SK-N-SH (cell line): ENCODE data around the gene PCSK5. TPM values are rescaled to one million over a fixed set of nuclear protein-coding genes. Genes with fewer than 3 reads are reported as not detected.

Source experiments
- CTCF ChIA-PET: fragments of 300-600, 350-600 bp; formaldehyde crosslinking; extraction: SDS; loops from one replicate; lab custom pipeline; 2021; lab: Yijun Ruan, JAX
- POLR2A ChIA-PET: fragments of 350-600 bp; sonication (Branson Sonifier 250); formaldehyde crosslinking; extraction: SDS; loops from one replicate; lab custom pipeline; 2020; ENCODE audit warnings: antibody characterized with exemption, inconsistent platforms; lab: Yijun Ruan, JAX
- DNase-seq: peaks from one replicate; pipeline ENCODE4 v3.0.0; 2012
- H2AFZ ChIP-seq: fragments of 200-600 bp; sonication (generic); 2 replicates; pipeline ENCODE4 v1.8.1; 2016; ENCODE audit warnings: antibody characterized with exemption, mild to moderate bottlenecking, low read depth
- H3F3A ChIP-seq: fragments of 200-600 bp; sonication (generic); replicated peaks from 2 replicates; pipeline ENCODE3; 2016; ENCODE audit warnings: antibody characterized with exemption, mild to moderate bottlenecking; ENCODE audit not compliant: insufficient read depth
- H3K27ac ChIP-seq, 2 experiments: fragments of 200-500 bp in 1 of 2; fragments of 200-600 bp in 1 of 2; sonication (Bioruptor generic) in 1 of 2; sonication (generic), shearing (Covaris generic) in 1 of 2; 2 replicates each; pipeline versions ENCODE4 v1.5.1 to v1.6.1; 2014 to 2016; ENCODE audit warnings: low read depth in 2 of 2, inconsistent platforms in 1 of 2, low read length in 1 of 2, mild to moderate bottlenecking in 1 of 2, mixed read lengths in 1 of 2
- H3K27me3 ChIP-seq: fragments of 200-600 bp; sonication (generic), shearing (Covaris generic); 2 replicates; pipeline ENCODE4 v1.6.1; 2016; ENCODE audit warnings: mixed run types; ENCODE audit not compliant: insufficient read depth
- H3K36me3 ChIP-seq, 2 experiments: fragments of 200-500 bp in 1 of 2; fragments of 200-600 bp in 1 of 2; sonication (Bioruptor generic) in 1 of 2; sonication (generic) in 1 of 2; replicated peaks in 1 of 2; 2 replicates each; pipeline versions ENCODE3 to v1.5.1; 2014 to 2016; ENCODE audit warnings: low read length in 1 of 2, mild to moderate bottlenecking in 1 of 2; ENCODE audit not compliant: insufficient read depth in 2 of 2, control insufficient read depth in 1 of 2
- H3K4me1 ChIP-seq, 2 experiments: fragments of 200-500 bp in 1 of 2; fragments of 200-600 bp in 1 of 2; sonication (Bioruptor generic) in 1 of 2; sonication (generic), shearing (Covaris generic) in 1 of 2; 2 replicates each; pipeline versions ENCODE4 v1.5.1 to v1.6.1; 2014 to 2016; ENCODE audit warnings: low read depth in 1 of 2, low read length in 1 of 2, mixed run types in 1 of 2; ENCODE audit not compliant: insufficient read depth in 2 of 2, control insufficient read depth in 1 of 2
- H3K4me2 ChIP-seq: fragments of 200-600 bp; sonication (generic), shearing (Covaris generic); 2 replicates; pipeline ENCODE4 v1.6.1; 2017; ENCODE audit warnings: mixed run types
- H3K4me3 ChIP-seq, 2 experiments: fragments of 200-500 bp in 1 of 2; fragments of 200-600 bp in 1 of 2; sonication (Bioruptor generic) in 1 of 2; sonication (generic), shearing (Covaris generic) in 1 of 2; 2 replicates each; pipeline versions ENCODE4 v1.5.1 to v1.8.1; 2014 to 2016; ENCODE audit warnings: low read depth in 2 of 2, inconsistent platforms in 1 of 2, low read length in 1 of 2, mild to moderate bottlenecking in 1 of 2, mixed read lengths in 1 of 2, moderate library complexity in 1 of 2
- H3K79me2 ChIP-seq: fragments of 200-600 bp; sonication (generic); 2 replicates; pipeline ENCODE4 v1.8.1; 2017; ENCODE audit warnings: mild to moderate bottlenecking; ENCODE audit not compliant: insufficient read depth
- H3K9ac ChIP-seq: fragments of 200-600 bp; sonication (generic); 2 replicates; pipeline ENCODE4 v1.6.1; 2017; ENCODE audit warnings: mixed run types
- H3K9me2 ChIP-seq: fragments of 200-600 bp; sonication (generic); 2 replicates; pipeline ENCODE4 v1.6.1; 2017; ENCODE audit warnings: mixed run types
- H3K9me3 ChIP-seq: fragments of 200-600 bp; sonication (generic); 2 replicates; pipeline ENCODE4 v1.6.1; 2017; ENCODE audit warnings: mixed run types, mild to moderate bottlenecking, moderate library complexity
- H4K20me1 ChIP-seq: fragments of 200-600 bp; sonication (generic); 2 replicates; pipeline ENCODE4 v1.6.1; 2017; ENCODE audit warnings: mild to moderate bottlenecking, mixed run types; ENCODE audit not compliant: insufficient read depth
- EP300 ChIP-seq, 2 experiments: IDR thresholded peaks; 2 replicates each; pipeline versions ENCODE4 v1.4.0 to v1.6.1; 2012; ENCODE audit warnings: borderline replicate concordance in 1 of 2, low read depth in 1 of 2, low read length in 1 of 2
- FOSL2 ChIP-seq: IDR thresholded peaks from 2 replicates; pipeline ENCODE4 v1.4.0; 2012; ENCODE audit warnings: low read depth, mild to moderate bottlenecking, moderate library complexity, borderline replicate concordance
- FOXJ3 ChIP-seq: sonication (generic); formaldehyde crosslinking; IDR thresholded peaks from 2 replicates; pipeline ENCODE4 v1.5.1; 2020; ENCODE audit warnings: mild to moderate bottlenecking, missing genetic modification reagents
- FOXM1 ChIP-seq: IDR thresholded peaks from 2 replicates; pipeline ENCODE4 v1.4.0; 2012; ENCODE audit warnings: low read depth, mild to moderate bottlenecking
- GABPA ChIP-seq: IDR thresholded peaks from 2 replicates; pipeline ENCODE4 v1.4.0; 2012; ENCODE audit warnings: low read depth, mild to moderate bottlenecking
- MEF2A ChIP-seq: IDR thresholded peaks from 2 replicates; pipeline ENCODE4 v1.4.0; 2012; ENCODE audit warnings: low read depth, borderline replicate concordance
- NRF1 ChIP-seq: IDR thresholded peaks from 2 replicates; pipeline ENCODE4 v1.6.1; 2012; ENCODE audit warnings: low read depth, mild to moderate bottlenecking, low read length
- POLR2AphosphoS5 ChIP-seq: IDR thresholded peaks from 2 replicates; pipeline ENCODE4 v1.6.1; 2012; ENCODE audit warnings: low read depth, low read length
- RCOR1 ChIP-seq: fragments of 150-350 bp; IDR thresholded peaks from 2 replicates; pipeline ENCODE4 v1.6.1; 2017; ENCODE audit warnings: antibody characterized with exemption, low read length
- RXRA ChIP-seq: IDR thresholded peaks from 2 replicates; pipeline ENCODE4 v1.4.0; 2012; ENCODE audit warnings: low read depth, mild to moderate bottlenecking, borderline replicate concordance
- SIN3A ChIP-seq: IDR thresholded peaks from 2 replicates; pipeline ENCODE4 v1.6.1; 2012; ENCODE audit warnings: low read depth, mild to moderate bottlenecking, low read length, moderate library complexity, borderline replicate concordance
- TAF1 ChIP-seq: IDR thresholded peaks from 2 replicates; pipeline ENCODE4 v1.6.1; 2012; ENCODE audit warnings: low read depth, mild to moderate bottlenecking, low read length, moderate library complexity, borderline replicate concordance
- TCF12 ChIP-seq: IDR thresholded peaks from 2 replicates; pipeline ENCODE4 v1.4.0; 2012
- TEAD4 ChIP-seq: IDR thresholded peaks from 2 replicates; pipeline ENCODE4 v1.4.0; 2012; ENCODE audit warnings: mild to moderate bottlenecking, borderline replicate concordance; ENCODE audit not compliant: insufficient read depth
- YY1 ChIP-seq: IDR thresholded peaks from 2 replicates; pipeline ENCODE4 v1.4.0; 2012; ENCODE audit warnings: low read depth, mild to moderate bottlenecking
- WGBS: methylation state at CpG from one replicate; pipeline ENCODE4 v1.1.6; 2017; ENCODE audit warnings: low lambda C conversion rate; 5-methylcytosine and 5-hydroxymethylcytosine counted together
- polyA plus RNA-seq, 3 experiments: library from polyadenylated mRNA; depleted of rRNA; stranded (reverse); fragments of >200 nt; gene quantifications; 2 replicates each; pipeline ENCODE4 v1.2.3, GENCODE V29; 2012
- TF ChIP-seq, protein P1 (sequence below): IDR thresholded peaks from 2 replicates; pipeline ENCODE4; 2012
- TF ChIP-seq, protein P2 (sequence below): IDR thresholded peaks from 2 replicates; pipeline ENCODE4 v1.4.0; 2012; ENCODE audit warnings: low read depth, borderline replicate concordance
- TF ChIP-seq, protein P3 (sequence below): fragments of 200-600 bp; sonication (generic); IDR thresholded peaks from 2 replicates; pipeline ENCODE4 v1.6.1; 2017; ENCODE audit warnings: antibody characterized with exemption, mild to moderate bottlenecking, moderate library complexity
- TF ChIP-seq, protein P4 (sequence below): fragments of 150-350 bp; IDR thresholded peaks from 2 replicates; pipeline ENCODE4 v1.6.1; 2017; ENCODE audit warnings: antibody characterized with exemption, low read length, low read depth, borderline replicate concordance
- TF ChIP-seq, protein P5 (sequence below): fragments of 150-350 bp; IDR thresholded peaks from 2 replicates; pipeline ENCODE4 v1.6.1; 2016; ENCODE audit warnings: mild to moderate bottlenecking, low read depth, low read length

PCSK5 gene
- polyA plus RNA-seq, 1 of the 3 experiments (the other 2 are of a cell fraction): 0.08 TPM

DNA sequence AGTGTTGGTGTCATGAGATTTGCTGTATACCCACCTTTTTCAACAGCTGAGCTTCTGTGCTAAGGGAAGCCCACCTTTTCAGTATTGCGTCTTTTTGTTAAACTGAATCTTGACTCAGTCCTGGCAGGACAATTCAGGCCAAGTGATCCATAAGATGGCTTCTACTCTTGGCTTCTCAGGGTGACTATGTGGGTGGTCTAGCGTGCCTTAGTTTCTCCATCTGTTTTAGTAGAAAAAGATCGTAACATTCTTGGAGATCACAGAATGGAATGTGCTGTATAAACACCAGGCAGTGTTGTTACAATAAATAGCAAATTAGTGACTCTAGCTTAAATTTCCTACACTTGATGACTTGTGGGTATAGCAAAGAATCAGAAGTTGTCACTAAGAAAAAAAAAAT lies 66.6 kb downstream of the PCSK5 start (continued):
- no peak for TF ChIP-seq SIN3A
- TF ChIP-seq, protein P1, sequence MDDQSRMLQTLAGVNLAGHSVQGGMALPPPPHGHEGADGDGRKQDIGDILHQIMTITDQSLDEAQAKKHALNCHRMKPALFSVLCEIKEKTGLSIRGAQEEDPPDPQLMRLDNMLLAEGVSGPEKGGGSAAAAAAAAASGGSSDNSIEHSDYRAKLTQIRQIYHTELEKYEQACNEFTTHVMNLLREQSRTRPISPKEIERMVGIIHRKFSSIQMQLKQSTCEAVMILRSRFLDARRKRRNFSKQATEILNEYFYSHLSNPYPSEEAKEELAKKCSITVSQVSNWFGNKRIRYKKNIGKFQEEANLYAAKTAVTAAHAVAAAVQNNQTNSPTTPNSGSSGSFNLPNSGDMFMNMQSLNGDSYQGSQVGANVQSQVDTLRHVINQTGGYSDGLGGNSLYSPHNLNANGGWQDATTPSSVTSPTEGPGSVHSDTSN: no peak
- TF ChIP-seq TCF12: no peak
- no peak for TF ChIP-seq EP300 (IDR thresholded peaks at IDR 0.05; ENCODE audit: borderline replicate concordance in 1 of 2, low read depth in 1 of 2, low read length in 1 of 2)
- TF ChIP-seq, protein P2, sequence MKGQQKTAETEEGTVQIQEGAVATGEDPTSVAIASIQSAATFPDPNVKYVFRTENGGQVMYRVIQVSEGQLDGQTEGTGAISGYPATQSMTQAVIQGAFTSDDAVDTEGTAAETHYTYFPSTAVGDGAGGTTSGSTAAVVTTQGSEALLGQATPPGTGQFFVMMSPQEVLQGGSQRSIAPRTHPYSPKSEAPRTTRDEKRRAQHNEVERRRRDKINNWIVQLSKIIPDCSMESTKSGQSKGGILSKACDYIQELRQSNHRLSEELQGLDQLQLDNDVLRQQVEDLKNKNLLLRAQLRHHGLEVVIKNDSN: no peak
- TF ChIP-seq MEF2A: no peak
- TF ChIP-seq, protein P3, sequence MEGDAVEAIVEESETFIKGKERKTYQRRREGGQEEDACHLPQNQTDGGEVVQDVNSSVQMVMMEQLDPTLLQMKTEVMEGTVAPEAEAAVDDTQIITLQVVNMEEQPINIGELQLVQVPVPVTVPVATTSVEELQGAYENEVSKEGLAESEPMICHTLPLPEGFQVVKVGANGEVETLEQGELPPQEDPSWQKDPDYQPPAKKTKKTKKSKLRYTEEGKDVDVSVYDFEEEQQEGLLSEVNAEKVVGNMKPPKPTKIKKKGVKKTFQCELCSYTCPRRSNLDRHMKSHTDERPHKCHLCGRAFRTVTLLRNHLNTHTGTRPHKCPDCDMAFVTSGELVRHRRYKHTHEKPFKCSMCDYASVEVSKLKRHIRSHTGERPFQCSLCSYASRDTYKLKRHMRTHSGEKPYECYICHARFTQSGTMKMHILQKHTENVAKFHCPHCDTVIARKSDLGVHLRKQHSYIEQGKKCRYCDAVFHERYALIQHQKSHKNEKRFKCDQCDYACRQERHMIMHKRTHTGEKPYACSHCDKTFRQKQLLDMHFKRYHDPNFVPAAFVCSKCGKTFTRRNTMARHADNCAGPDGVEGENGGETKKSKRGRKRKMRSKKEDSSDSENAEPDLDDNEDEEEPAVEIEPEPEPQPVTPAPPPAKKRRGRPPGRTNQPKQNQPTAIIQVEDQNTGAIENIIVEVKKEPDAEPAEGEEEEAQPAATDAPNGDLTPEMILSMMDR: no peak
- TF ChIP-seq, protein P4, sequence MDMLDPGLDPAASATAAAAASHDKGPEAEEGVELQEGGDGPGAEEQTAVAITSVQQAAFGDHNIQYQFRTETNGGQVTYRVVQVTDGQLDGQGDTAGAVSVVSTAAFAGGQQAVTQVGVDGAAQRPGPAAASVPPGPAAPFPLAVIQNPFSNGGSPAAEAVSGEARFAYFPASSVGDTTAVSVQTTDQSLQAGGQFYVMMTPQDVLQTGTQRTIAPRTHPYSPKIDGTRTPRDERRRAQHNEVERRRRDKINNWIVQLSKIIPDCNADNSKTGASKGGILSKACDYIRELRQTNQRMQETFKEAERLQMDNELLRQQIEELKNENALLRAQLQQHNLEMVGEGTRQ: no peak
- no peak for TF ChIP-seq FOXJ3 (CRISPR knock-in tag)
- TF ChIP-seq NRF1: no peak
- TF ChIP-seq FOXM1: no peak

DNA sequence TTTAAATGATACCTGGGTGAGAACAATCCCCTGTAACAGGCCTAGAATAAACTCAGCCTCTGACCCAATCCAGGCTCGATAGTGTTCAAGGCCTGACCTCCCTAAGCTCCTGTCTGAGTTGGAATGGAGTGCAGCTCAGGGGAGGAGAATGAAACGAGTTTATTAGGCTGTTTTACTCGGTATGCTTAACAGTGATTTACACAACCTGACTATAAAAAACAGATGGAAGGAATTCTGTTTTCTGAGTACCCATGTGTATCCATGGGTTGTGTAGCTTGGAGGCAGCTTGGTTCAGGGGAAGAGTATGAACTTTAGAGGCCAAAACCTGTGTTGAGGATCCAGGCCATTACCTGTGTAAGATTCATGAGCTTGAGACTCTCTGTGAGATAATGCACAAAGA lies 67.8 kb downstream of the PCSK5 start:
- Histone ChIP-seq H3F3A (no peaks in the 10 kb centered on the region), H3K27me3 (no peaks in the 10 kb centered on the region), H3K9ac (no peak overlapping the region), H3K27ac (no peak overlapping the region), H3K9me2 (no peaks in the 10 kb centered on the region), H3K4me3 (no peak overlapping the region), H3K36me3 (no peaks in the 10 kb centered on the region), H3K9me3 (no peaks in the 10 kb centered on the region), H3K79me2 (no peaks in the 10 kb centered on the region), H4K20me1 (no peaks in the 10 kb centered on the region), H2AFZ (no peak overlapping the region), H3K4me2 (no peak overlapping the region), H3K4me1 (no peaks in the 10 kb centered on the region)
- ChIA-PET CTCF (no interaction called here), POLR2A (no interaction called here)
- DNase-seq: no peak
- TF ChIP-seq RXRA: no peak
- TF ChIP-seq POLR2AphosphoS5: no peak
- no peak for TF ChIP-seq FOSL2
- TF ChIP-seq, protein P4: no peak
- no peak for TF ChIP-seq SIN3A
- TF ChIP-seq EP300 (IDR thresholded peaks at IDR 0.05; ENCODE audit: borderline replicate concordance in 1 of 2, low read depth in 1 of 2, low read length in 1 of 2): no peak
- TF ChIP-seq, protein P5, sequence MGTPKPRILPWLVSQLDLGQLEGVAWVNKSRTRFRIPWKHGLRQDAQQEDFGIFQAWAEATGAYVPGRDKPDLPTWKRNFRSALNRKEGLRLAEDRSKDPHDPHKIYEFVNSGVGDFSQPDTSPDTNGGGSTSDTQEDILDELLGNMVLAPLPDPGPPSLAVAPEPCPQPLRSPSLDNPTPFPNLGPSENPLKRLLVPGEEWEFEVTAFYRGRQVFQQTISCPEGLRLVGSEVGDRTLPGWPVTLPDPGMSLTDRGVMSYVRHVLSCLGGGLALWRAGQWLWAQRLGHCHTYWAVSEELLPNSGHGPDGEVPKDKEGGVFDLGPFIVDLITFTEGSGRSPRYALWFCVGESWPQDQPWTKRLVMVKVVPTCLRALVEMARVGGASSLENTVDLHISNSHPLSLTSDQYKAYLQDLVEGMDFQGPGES: no peak
- no peak for TF ChIP-seq YY1
- no peak for TF ChIP-seq TEAD4
- no peak for TF ChIP-seq TAF1
- TF ChIP-seq GABPA: no peak
- no peak for TF ChIP-seq RCOR1
- 4% methylated on average over 3 of the region's 3 CpGs for WGBS
